Measurements from ENCODE around the gene CCDC192.

The CCDC192 gene

GRCh38 chr5:127809533-127809932, 106.3 kb downstream of the CCDC192 start:
- Histone ChIP-seq H3K4me2 (ENCODE audit: low read length) (no peak overlapping the region), H3K4me3 (ENCODE audit: low read length) (no peak overlapping the region), H3K9me3 (ENCODE audit: insufficient read depth, low read length) (no peaks in the 10 kb centered on the region), H3K27ac (ENCODE audit: low read length) (no peak overlapping the region), H3K27me3 (ENCODE audit: low read depth, low read length) (no peaks in the 10 kb centered on the region), H2AFZ (ENCODE audit: low read depth, low read length) (no peak overlapping the region), H4K20me1 (ENCODE audit: insufficient read depth, low read length) (no peaks in the 10 kb centered on the region), H3K36me3 (replicated peaks; ENCODE audit: low read depth, low read length) (no peaks in the 10 kb centered on the region), H3K4me1 (ENCODE audit: low read length) (peaks cover 11% of the 10 kb centered on the region), H3K9ac (ENCODE audit: low read length) (no peak overlapping the region), H3K79me2 (ENCODE audit: low read length) (no peaks in the 10 kb centered on the region)
- TF ChIP-seq EZH2phosphoT487 (IDR thresholded peaks at IDR 0.05; ENCODE audit: low read depth) (no peak), CTCF (IDR thresholded peaks at IDR 0.05; ENCODE audit: low read depth, low read length) (no peak)

- H4K20me1 ChIP-seq (ENCODE audit: insufficient read depth, low read length): no peaks in the 10 kb centered on the region
- H3K4me3 ChIP-seq (ENCODE audit: low read length): no peak overlapping the region
- H3K27me3 ChIP-seq (ENCODE audit: low read depth, low read length): no peaks in the 10 kb centered on the region
- peaks cover 11% of the 10 kb centered on the region for H3K4me1 ChIP-seq (ENCODE audit: low read length)
- no peak overlapping the region for H3K4me2 ChIP-seq (ENCODE audit: low read length)
- no peaks in the 10 kb centered on the region for H3K36me3 ChIP-seq (replicated peaks; ENCODE audit: low read depth, low read length)
- no peak for TF ChIP-seq EZH2phosphoT487 (IDR thresholded peaks at IDR 0.05; ENCODE audit: low read depth)
- no peak for TF ChIP-seq CTCF (IDR thresholded peaks at IDR 0.05; ENCODE audit: low read depth, low read length)
- no peak overlapping the region for H3K27ac ChIP-seq (ENCODE audit: low read length)
- no peak overlapping the region for H3K9ac ChIP-seq (ENCODE audit: low read length)
- no peak overlapping the region for H2AFZ ChIP-seq (ENCODE audit: low read depth, low read length)
- no peaks in the 10 kb centered on the region for H3K9me3 ChIP-seq (ENCODE audit: insufficient read depth, low read length)
- no peaks in the 10 kb centered on the region for H3K79me2 ChIP-seq (ENCODE audit: low read length)
Observed at GRCh38 chr5:127810017-127810416, 106.8 kb downstream of the CCDC192 start.

- no peaks in the 10 kb centered on the region for H4K20me1 ChIP-seq (ENCODE audit: insufficient read depth, low read length)
- no peaks in the 10 kb centered on the region for H3K79me2 ChIP-seq (ENCODE audit: low read length)
- no peak overlapping the region for H3K4me3 ChIP-seq (ENCODE audit: low read length)
- no peak overlapping the region for H3K9ac ChIP-seq (ENCODE audit: low read length)
- H3K27ac ChIP-seq (ENCODE audit: low read length): no peak overlapping the region
- H3K9me3 ChIP-seq (ENCODE audit: insufficient read depth, low read length): no peaks in the 10 kb centered on the region
- peak overlapping the region; percentile 70; the same call in 1 of the 2 replicates for H2AFZ ChIP-seq (ENCODE audit: low read depth, low read length)
- H3K36me3 ChIP-seq (replicated peaks; ENCODE audit: low read depth, low read length): no peaks in the 10 kb centered on the region
- no peak overlapping the region for H3K4me2 ChIP-seq (ENCODE audit: low read length)
- H3K4me1 ChIP-seq (ENCODE audit: low read length): peaks cover 10% of the 10 kb centered on the region
- no peak for TF ChIP-seq EZH2phosphoT487 (IDR thresholded peaks at IDR 0.05; ENCODE audit: low read depth)
- TF ChIP-seq CTCF (IDR thresholded peaks at IDR 0.05; ENCODE audit: low read depth, low read length): no peak
- H3K27me3 ChIP-seq (ENCODE audit: low read depth, low read length): no peaks in the 10 kb centered on the region
Observed at GRCh38 chr5:127810707-127811490, 107.7 kb downstream of the CCDC192 start.

- Histone ChIP-seq H3K4me1 (ENCODE audit: low read length) (peaks cover 4% of the 10 kb centered on the region; the same call in 1 of the 2 replicates), H4K20me1 (ENCODE audit: insufficient read depth, low read length) (no peaks in the 10 kb centered on the region), H3K79me2 (ENCODE audit: low read length) (no peaks in the 10 kb centered on the region), H3K4me2 (ENCODE audit: low read length) (no peak overlapping the region), H3K4me3 (ENCODE audit: low read length) (no peak overlapping the region), H3K27me3 (ENCODE audit: low read depth, low read length) (no peaks in the 10 kb centered on the region), H2AFZ (ENCODE audit: low read depth, low read length) (no peak overlapping the region), H3K36me3 (replicated peaks; ENCODE audit: low read depth, low read length) (no peaks in the 10 kb centered on the region), H3K9ac (ENCODE audit: low read length) (no peak overlapping the region), H3K9me3 (ENCODE audit: insufficient read depth, low read length) (no peaks in the 10 kb centered on the region), H3K27ac (ENCODE audit: low read length) (no peak overlapping the region)
- TF ChIP-seq CTCF (IDR thresholded peaks at IDR 0.05; ENCODE audit: low read depth, low read length) (no peak), EZH2phosphoT487 (IDR thresholded peaks at IDR 0.05; ENCODE audit: low read depth) (no peak)
Observed at GRCh38 chr5:127812570-127812969, 109.4 kb downstream of the CCDC192 start.
